NCI-H345 (cell line): ENCODE results near the gene AGPAT4.
"Not testable (repeated sequence)": the region's sequence is repeated elsewhere in the genome, so short reads cannot be mapped to it uniquely, and the experiment has no call there.

ENCODE experiments used
- DNase-seq: peaks from one replicate; lab custom pipeline; 2025; lab: John Stamatoyannopoulos, UW

The AGPAT4 gene

GRCh38 chr6:161227004-161227960 lies 46.6 kb downstream of the AGPAT4 start:
- no peak for DNase-seq

GRCh38 chr6:161226009-161226964 lies 47.6 kb downstream of the AGPAT4 start:
- no peak for DNase-seq

GRCh38 chr6:161225681-161226008 lies 48.2 kb downstream of the AGPAT4 start:
- DNase-seq: no peak

GRCh38 chr6:161224951-161225680 lies 48.7 kb downstream of the AGPAT4 start:
- not testable (repeated sequence) for DNase-seq

DNA sequence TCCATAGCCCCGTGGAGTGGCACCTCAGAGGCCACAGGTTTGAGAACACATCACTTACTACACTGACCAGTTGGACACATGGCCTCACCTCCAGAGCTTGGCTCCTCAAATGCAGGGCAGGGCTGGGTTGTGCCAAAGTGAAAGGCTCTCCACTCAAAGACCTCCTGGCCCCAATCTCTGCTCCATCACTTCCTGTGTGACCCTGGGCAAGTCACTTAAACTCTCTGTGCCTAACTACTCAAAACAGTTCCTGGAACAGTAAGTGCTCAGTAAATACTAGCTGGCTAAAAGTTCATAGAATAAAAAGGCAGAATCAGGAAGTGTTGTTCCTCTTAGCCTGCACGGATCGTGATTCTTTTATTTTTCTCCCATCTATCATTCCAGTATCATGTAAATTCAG lies 50.2 kb downstream of the AGPAT4 start:
- DNase-seq: no peak

DNA sequence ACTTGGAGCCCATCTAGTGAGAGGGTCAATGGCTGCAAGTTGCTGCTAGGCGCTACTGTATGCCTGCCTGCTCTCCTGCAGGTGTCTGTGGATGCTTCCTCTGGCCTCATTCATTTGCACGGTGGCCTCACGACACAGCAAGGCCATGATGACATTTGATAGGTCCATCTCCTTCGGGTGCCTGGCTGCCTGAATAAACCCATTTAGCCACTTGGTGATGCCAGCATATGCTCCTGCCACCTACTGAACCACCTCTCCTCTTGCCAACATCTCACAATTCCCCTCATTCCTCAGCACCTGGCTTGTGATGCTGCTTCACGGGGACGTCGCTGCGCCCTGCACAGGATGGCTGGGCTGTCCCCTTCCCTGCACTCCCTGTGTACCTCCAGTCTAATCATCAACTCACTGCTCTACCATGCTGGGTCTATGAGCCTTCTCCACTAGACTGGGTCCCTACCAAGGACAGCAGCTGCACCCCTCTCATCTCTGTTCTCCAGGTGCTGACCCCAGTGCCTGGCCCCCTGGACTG lies 51.1 kb downstream of the AGPAT4 start:
- DNase-seq: no peak

GRCh38 chr6:161220346-161220745 lies 53.5 kb downstream of the AGPAT4 start:
- DNase-seq: no peak

DNA sequence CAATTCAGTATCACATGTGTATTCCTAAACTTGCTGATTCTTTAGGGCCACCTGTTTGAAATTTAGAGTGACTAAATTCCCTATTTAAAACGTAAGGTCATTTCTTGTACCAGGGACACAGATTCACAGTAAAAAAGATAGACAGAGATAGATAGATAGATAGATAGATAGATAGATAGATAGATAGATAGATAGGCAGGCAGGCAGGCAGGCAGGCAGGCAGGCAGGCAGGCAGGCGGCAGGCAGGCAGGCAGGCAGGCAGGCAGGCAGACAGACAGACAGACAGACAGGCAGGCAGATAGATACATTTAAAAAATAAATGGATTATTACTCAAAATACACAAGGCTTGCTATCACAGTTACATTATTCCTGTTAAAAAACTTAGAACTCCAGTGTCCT lies 54.2 kb downstream of the AGPAT4 start:
- no peak for DNase-seq

DNA sequence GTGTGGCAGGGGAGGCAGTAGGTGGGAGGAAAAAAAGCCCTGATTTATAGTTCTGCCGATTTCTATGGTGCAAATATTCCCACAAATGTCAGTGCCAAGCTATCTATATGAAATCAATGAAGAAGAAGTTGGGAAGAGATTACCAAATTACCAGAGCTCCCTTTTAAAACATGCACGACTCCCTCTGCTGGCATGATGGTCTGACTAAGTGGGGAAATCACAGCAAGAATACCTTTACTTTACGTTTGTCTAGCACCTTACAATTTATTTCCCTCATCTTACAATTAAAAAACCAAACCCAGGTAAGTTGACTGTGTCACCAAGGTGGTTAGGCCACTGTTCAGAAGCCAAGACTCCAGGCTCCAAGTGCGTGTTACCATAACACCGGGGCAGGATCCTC lies 55.6 kb downstream of the AGPAT4 start:
- DNase-seq: no peak

DNA sequence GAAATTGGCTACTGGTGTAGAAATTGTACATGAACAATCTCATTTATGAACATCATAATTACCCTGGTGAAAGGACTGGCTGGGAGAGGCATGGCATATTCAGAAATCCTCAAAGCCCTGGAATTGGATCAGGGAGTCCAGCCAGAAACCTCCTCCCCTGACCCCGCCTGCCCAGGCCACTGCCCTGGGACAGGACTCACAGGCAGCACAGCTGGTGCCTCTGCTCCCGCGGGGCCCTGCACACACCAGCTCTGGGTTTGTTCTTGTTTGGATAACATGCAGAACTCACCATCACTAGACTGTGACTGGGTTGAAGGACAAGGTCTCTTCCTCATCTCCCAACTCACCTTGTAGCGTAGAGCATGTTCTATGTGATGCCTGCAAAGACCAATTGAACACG lies 56.2 kb downstream of the AGPAT4 start:
- no peak for DNase-seq

DNA sequence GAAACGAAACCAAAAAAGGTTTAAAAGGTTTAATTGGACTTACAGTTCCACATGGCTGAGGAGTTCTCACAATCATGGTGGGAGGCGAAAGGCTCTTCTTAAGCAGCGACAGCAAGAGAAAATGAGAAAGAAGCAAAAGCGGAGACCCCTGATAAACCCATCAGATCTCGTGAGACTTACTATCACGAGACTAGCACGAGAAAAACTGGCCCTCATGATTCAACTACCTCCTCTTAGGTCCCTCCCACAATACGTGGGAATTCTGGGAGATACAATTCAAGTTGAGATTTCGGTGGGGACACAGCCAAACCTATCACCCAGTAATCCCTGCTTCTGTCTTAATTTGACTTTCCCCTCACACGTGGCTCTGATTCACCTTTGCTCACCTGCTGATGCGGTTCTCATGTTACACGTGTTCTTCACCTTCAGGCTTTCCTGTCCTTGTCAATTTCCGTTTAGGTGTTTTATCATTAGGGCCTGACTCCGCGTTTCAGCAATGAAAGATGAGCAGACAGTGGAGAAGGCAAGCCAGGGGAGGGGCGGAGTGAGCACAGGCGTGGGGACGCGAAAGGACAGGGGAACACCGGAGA lies 57.1 kb downstream of the AGPAT4 start:
- DNase-seq: no peak

GRCh38 chr6:161215876-161216615 lies 57.8 kb downstream of the AGPAT4 start:
- DNase-seq: no peak

DNA sequence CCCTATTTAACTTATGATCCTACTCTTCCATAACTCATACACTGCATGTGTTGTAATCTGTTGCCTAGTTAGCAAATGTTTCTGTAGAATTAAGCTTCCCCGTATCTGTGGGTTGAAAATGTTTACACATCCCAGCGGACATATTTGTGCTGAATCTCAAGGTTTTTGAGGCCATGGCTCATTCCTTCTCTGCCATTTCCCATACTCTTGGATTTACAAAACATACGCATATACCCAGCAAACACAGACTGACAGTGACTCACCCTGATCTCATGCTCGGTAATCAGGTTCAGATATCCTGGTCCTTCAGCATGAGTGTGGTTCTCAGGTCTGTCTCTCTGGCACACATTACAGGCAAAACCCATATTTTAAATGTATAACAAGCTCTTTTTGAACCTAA lies 58.7 kb downstream of the AGPAT4 start:
- DNase-seq: no peak

DNA sequence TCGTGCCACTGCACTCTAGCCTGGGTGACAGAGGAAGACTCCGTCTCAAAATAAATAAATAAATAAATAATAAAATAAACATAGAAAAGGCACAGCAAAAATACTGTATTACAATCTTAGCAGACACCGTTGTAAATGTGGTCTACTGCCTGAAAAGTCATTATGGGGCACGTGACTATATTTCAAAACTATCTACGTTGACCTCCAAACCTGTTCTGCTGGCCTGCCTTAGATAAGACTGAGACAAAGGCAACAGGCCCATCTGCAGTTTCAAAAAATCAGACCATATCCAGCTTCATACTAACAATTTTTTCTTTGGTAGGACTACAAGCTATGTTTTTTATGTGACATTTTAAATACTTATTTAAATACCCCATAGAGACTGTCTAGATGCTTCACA lies 59.1 kb downstream of the AGPAT4 start:
- DNase-seq: no peak

GRCh38 chr6:161212902-161213301 lies 61.0 kb downstream of the AGPAT4 start:
- no peak for DNase-seq

- DNase-seq: no peak
Measured at GRCh38 chr6:161211380-161212035, 62.4 kb downstream of the AGPAT4 start.

- no peak for DNase-seq
Measured at GRCh38 chr6:161210857-161211256, 63.0 kb downstream of the AGPAT4 start.

- DNase-seq: no peak
Measured at GRCh38 chr6:161207200-161207599, 66.7 kb downstream of the AGPAT4 start.

DNA sequence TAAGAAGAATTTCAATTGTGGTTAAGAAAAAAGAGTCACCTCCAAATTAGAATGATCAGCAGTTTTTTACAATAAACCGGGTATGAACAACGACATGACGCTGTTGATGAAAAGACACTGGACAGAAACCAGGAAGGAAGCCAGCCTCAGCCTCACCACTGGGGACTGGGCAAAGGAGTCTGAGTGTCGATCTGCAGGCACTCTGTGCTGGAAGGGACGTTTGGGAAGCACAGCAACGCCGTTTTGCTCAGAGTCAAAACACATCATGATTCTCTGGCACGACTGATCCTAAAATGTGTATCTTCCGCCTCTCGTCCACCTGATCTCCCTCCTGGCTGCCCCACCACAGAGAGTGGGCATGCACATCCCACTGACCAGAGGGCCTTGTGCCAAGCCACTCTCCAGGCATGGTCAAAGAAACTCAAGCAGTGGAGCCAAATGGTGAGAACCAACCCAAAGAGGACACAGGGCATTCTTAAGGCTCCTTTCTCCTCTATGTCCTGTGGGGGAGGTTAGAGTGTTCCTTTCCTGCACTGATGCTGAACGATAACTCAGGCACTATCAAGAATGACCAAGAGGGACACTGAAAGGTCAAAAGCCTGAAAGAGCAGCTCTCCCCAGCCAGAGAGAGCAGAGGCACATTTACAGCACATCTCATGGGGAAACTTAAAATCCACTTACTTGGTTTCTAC lies 68.8 kb downstream of the AGPAT4 start:
- no peak for DNase-seq
